ENCODE results near the gene ZNF415. TPM values are rescaled to one million over a fixed set of nuclear protein-coding genes. Genes with fewer than 3 reads are reported as not detected.
A peak's percentile ranks its signal among the peaks of the same experiment; 100 is the strongest.

ZNF415 gene
- total and polyA plus RNA-seq, 9 of the 15 experiments (the other 6 are each of a cell fraction or from before 2014, with no cell fraction given), result 0.06 to 0.82 (median 0.14) TPM; not detected in 2

- H3K9ac ChIP-seq (ENCODE audit: insufficient read depth in 1 of 2, low read depth in 2 of 2, low read length in 2 of 2), result no peak overlapping the region
- no peaks in the 10 kb centered on the region for H3K9me1 ChIP-seq (ENCODE audit: control insufficient read depth, insufficient read depth, low read length)
- H3K4me3 ChIP-seq, result no peak overlapping the region
- FAIRE-seq (no peak), ATAC-seq (no peak), DNase-seq (ENCODE audit: extremely low read depth in 1 of 4, low spot score in 3 of 4) (no peak)
- H3K36me3 ChIP-seq (ENCODE audit: control insufficient read depth, insufficient read depth, low read length), result peaks cover 59% of the 10 kb centered on the region
- H3K4me1 ChIP-seq (replicated peaks in 1 of 2; ENCODE audit: control insufficient read depth in 2 of 2, insufficient read depth in 2 of 2, low read length in 2 of 2), result no peaks in the 10 kb centered on the region
- in situ Hi-C loops (cut with MboI), result no loop called here
- no peaks in the 10 kb centered on the region for H3K9me3 ChIP-seq (replicated peaks; ENCODE audit: control insufficient read depth, insufficient read depth, low read depth, low read length)
- TF ChIP-seq CEBPB (tag; IDR thresholded peaks at IDR 0.05), result peak; percentile 36
- TF ChIP-seq, protein P1, sequence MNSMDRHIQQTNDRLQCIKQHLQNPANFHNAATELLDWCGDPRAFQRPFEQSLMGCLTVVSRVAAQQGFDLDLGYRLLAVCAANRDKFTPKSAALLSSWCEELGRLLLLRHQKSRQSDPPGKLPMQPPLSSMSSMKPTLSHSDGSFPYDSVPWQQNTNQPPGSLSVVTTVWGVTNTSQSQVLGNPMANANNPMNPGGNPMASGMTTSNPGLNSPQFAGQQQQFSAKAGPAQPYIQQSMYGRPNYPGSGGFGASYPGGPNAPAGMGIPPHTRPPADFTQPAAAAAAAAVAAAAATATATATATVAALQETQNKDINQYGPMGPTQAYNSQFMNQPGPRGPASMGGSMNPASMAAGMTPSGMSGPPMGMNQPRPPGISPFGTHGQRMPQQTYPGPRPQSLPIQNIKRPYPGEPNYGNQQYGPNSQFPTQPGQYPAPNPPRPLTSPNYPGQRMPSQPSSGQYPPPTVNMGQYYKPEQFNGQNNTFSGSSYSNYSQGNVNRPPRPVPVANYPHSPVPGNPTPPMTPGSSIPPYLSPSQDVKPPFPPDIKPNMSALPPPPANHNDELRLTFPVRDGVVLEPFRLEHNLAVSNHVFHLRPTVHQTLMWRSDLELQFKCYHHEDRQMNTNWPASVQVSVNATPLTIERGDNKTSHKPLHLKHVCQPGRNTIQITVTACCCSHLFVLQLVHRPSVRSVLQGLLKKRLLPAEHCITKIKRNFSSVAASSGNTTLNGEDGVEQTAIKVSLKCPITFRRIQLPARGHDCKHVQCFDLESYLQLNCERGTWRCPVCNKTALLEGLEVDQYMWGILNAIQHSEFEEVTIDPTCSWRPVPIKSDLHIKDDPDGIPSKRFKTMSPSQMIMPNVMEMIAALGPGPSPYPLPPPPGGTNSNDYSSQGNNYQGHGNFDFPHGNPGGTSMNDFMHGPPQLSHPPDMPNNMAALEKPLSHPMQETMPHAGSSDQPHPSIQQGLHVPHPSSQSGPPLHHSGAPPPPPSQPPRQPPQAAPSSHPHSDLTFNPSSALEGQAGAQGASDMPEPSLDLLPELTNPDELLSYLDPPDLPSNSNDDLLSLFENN (IDR thresholded peaks at IDR 0.05; ENCODE audit: low read depth in 2 of 2, low read length in 2 of 2), result no peak
- no peaks in the 10 kb centered on the region for H3K27me3 ChIP-seq (ENCODE audit: control insufficient read depth in 2 of 2, insufficient read depth in 2 of 2, low read length in 2 of 2)
- BruUV-seq (replicated peaks), result no TSS peak
- ChIA-PET CTCF (ENCODE audit: low intra/inter-chr PET ratio) (interaction anchor here (0.8 kb wide), 1 partner anchor 736 kb away, joined by 4 read pairs; no protein-coding TSS in a partner anchor), POLR2A (no interaction called here)
- intact Hi-C loops (cut with micrococcal nuclease), result no loop called here
- H3K79me2 ChIP-seq (ENCODE audit: control insufficient read depth, insufficient read depth, low read length), result peaks cover 26% of the 10 kb centered on the region
- no peak overlapping the region for H3K4me2 ChIP-seq (ENCODE audit: insufficient read depth, low read length)
- no peaks in the 10 kb centered on the region for H4K20me1 ChIP-seq (replicated peaks; ENCODE audit: control insufficient read depth, insufficient read depth, low read length)
- WGBS (ENCODE audit: insufficient coverage, low coverage, missing lambda C conversion rate), result 0% methylated on average over 1 of the region's 1 CpG
- H3K27ac ChIP-seq (ENCODE audit: extremely low read depth, low read depth, low read length), result no peak overlapping the region
- H2AFZ ChIP-seq (ENCODE audit: low read depth, low read length), result no peak overlapping the region
These were observed 40.0 kb downstream of the ZNF415 start for GRCh38 chr19:53092723-53093122.

Data from K562 (cell line).